Stimulated activated CD4-positive, alpha-beta T cell treated with anti-CD3 and anti-CD28 coated beads, Interleukin-4, amount 100 ng/mL, for 1 hour (primary cell): ENCODE data around the gene SECISBP2L.
"Not testable (repeated sequence)": the region's sequence is repeated elsewhere in the genome, so short reads cannot be mapped to it uniquely, and the experiment has no call there.

Experiments
- DNase-seq: peaks from one replicate; pipeline ENCODE4 v3.0.0-alpha.2; 2020

Gene SECISBP2L

DNA sequence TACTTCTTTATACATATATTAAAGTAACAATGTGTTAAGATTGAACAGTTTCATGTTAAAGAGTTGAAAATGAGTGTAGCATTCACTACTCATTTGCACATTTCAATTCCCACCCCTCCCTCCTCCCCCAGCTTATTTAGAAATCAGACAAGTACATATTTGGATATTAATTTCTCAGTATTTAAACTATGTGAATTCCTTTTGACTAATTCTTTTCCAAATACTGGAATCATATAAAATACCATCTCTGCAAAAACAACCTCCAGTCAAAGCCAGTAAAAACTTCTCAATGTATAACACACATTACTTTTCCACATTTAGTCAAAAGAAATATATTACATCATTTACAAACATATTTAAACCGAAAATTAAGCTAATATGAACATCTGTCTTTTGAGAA lies 57.1 kb downstream of the SECISBP2L start:
- no peak for DNase-seq

DNA sequence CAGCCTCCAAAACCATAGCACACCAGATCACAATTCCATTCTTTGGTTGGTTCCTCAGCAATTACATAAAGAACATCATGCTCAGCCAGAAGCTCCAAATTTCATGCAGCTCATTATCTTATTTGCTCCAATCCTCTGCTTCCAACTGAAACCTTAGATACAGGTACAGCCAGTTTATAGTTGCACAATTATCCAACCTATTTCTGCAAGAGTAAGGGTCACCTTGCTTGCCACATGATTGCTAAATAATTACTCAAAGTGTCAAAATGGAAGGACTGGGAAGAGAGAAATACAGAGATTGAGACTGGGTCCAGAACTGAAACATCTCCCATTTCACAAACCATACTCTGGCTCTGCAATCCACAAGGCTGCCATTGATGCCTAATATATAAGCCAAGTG lies 59.1 kb downstream of the SECISBP2L start:
- no peak for DNase-seq

DNA sequence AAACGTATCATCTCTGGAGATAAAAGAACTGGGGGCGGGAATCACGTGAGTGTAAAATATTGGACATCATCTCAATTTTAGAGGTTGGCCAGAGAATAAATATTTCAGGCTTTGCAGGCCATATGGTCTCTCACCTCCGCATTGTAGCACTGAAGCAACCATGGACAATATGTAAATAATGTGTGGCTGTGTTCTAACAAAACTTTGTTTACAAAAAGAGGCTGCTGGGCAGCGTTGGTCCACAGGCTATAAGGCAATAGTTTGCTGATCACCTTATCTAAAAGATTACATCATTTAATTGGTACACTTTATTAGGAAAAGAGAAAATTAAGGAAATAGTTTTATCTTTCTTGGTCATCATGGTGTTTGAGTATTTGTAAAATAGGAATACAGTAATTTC lies 60.0 kb downstream of the SECISBP2L start:
- DNase-seq = no peak

DNA sequence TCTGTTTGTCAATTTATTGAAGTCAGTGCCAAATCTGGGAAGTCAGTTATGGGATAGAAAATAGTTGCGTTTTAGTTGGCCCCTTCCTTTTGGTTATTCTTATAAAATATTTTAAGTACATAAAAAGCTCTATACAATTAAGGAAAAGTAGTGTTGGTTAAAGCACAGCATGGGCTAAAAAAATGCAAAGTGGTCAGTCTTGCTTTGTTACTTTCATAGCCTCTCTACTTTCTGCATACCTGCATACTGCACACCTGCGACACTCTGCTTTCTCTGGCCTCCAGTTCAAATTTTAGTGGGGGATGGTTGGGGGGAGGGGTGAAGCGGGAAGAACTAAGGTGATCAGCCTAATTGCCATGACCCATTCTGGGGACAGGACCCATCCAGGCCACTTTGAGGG lies 60.7 kb downstream of the SECISBP2L start:
- DNase-seq = no peak

DNA sequence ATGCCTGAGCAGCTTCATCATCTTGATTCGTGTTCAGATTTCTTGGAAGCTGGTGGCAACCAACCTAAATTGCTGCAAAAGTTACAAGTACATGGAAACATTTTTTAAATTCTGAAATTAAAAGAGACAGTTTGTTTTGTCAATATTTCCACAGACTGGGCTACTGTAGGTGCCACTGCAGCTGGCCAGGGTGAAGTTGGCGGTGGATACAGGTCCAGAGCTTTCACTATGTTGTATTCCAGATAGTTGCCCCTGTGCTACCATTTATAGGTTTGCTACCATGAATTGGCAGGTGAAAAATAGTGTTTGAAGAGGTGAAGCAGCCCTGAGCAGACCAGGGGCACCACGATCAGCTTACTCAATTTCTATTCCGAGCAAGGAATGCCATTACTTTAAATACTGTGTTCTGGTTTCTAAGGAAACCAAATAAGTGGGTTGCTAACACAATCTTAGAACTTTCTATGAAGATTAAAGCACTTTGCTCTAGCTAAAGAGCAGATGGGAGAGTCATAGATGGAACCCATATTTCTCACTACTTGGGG lies 61.4 kb downstream of the SECISBP2L start:
- no peak for DNase-seq

DNA sequence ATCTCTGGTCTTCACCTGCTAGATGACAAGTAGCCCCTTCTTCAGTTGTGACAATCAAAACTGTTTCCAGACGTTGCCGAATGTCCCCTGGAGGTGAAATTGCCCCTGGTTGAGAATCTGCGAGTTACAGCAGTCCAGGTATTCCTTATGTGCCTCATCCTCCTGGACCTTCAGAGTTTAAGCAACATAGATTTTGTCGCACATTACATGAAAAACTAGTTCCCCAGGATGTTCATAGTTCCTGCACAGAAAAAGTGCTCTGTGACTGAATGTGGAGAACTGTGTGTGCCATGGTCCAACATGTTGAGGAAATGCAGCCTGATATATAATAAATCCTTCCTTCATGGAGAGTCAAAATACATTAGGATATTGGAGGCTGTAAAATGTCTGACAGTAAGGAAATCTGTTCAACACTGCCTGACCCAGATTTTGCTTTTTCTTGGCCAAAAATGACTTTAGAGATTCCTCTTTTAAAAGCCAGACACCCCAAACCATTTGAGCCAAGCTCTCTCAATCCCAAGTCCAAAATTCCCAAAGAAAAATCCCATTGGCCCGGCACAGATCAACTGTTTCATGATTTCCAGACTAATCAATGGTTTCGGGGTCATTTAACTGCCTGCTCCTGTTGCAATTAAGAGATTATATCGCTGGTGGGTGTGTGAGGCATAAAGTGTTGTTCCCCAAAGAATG lies 62.1 kb downstream of the SECISBP2L start:
- no peak for DNase-seq

DNA sequence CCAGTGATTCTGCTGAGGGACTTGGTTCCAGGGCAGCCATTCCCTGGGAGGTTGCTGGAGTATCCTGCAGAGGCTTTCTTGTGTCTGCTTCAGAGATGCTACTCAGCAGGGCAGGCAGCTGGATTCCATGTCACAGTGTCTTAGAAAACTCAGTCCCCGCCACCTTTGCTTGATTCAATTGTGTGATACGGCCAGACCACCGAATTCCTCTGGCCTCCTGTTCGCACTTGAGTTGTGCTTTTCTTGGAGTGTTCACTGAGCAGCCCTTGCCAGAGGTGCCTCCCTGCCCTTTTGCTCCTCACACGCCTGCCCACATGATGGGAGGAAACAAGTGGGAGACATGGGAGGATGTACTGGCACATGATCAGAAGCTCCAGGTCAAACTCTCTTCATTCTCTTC lies 62.9 kb downstream of the SECISBP2L start:
- DNase-seq = no peak

DNA sequence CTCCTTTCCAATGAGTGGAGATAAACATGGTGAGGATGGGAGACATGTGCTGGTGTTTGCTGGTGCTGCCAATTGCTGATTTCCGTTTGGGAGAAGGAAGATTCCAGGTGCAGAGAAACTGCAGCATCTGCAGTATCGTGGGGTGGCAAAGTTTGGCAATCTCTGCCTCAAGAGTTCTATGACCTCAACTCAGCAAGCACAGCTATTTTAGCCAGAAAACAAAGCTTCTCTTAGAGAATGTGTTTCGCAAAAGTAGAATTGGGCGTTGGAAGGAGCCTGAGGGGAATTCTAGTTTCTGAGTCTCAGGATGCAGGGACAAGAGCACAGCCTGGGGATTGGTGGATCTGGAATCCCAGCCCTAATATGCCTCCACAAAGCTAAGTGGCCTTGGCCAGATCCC lies 64.3 kb downstream of the SECISBP2L start:
- DNase-seq = no peak

DNA sequence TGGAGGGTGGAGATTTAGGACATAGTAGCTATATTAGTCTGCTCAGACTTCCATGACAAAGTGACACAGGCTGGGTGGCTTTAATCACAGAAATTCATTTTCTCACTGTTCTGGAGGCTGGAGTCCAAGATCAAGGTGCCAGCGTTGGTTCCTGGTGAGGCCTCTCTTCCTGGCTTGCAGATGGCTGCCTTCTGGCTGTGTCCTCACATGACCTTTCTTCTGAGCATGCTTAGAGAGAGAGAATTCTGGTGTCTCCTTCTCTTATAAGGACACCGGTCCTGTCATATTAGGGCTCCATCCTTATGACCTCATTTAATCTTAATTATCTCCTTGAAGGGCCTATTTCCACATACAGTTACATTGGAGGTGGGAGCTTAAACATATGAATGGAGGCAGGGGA lies 67.6 kb downstream of the SECISBP2L start:
- no peak for DNase-seq

DNA sequence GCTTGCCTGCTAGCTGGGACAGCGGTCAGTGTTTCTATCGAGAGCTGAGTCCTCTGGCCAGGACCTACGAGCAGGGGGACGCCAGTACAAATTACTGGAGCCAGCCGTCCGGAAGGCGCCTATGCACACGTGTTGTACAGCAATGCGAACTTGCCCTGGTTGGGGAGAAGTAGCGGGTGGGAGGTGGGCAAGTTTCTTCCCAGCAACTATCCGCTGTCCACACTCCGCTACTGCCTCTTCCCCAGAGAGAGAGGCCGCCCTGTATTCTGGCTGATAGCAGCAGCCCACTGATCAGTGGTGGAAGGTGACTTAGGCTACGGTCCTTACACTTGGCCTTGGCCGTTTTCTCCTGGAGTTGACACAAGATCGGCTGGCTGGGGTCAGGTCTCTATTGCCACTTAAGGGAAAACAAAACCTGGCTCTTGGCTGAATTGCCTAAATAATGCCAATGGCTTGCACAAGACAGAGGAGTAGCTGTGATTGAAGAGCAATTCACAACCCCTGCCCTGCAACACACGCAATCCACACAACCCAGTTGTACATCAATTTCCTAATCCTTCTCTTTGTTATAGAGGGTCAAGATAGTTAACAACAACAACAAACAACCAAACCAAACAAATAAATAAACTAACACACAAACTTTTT lies 69.7 kb downstream of the SECISBP2L start:
- no peak for DNase-seq

DNA sequence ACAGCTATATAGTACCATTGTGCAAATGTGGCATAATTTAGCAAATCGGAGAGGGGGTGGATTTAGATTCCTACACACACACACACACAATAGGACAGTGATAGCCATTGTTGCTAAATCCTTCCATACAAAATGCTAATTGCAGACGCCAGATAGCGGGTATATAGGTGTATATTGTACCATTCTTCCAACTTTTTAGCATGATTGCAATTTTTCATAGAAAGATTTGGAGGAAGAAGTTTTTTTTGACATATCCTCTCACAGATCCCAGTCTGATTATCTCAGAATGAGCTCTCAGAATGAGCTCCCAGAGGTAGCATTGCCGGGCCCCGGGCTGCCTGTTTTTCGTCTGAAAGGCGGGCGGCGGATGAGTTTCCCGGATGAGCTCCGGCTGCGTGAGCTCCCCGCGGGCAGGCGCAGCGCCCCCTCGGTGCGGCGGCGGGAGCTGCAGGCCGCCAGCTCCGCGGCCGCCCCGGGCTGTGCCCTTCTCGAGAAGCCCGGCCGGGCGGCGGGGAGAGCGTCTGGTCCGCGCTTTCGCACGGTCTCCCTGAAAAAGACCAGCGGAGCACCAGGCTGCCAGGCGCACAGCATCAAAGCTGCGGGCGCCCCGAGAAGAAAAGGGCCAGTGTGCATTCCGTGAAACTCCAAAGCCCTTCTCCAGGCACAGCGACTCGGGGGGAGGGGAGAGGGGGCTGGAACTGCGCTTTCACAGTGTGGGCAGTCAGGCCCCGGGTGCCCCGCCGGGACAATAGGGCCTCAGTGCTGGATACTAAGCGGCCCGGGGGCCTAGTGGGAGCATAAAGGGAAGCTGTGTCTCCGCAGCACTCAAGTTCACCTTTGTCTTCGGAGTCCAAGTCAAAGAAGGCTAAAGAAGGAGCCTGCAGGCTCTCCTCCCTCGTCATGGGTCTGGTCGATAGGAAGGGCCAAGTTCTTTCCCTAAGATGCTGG lies 70.5 kb downstream of the SECISBP2L start:
- peak; percentile 77 for DNase-seq

DNA sequence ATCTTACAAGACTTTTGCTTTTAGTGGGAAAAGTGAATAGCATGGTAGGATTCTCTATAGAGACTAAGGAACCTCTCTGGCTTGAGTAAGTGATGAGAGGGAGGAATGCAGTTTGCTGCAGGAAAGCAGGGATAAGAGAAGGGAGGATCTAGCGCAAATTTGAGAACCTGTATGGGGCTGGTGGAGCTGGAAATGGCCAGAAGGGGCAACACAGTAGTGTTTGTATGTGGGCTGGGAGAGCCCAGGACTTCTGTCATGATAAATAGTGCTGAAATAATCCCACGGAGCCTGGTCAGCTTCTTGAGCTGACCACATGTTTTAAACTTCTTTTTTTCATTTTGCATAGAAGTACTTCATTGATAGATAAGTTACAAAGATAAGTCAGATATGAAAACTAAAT lies 71.4 kb downstream of the SECISBP2L start:
- DNase-seq = no peak

DNA sequence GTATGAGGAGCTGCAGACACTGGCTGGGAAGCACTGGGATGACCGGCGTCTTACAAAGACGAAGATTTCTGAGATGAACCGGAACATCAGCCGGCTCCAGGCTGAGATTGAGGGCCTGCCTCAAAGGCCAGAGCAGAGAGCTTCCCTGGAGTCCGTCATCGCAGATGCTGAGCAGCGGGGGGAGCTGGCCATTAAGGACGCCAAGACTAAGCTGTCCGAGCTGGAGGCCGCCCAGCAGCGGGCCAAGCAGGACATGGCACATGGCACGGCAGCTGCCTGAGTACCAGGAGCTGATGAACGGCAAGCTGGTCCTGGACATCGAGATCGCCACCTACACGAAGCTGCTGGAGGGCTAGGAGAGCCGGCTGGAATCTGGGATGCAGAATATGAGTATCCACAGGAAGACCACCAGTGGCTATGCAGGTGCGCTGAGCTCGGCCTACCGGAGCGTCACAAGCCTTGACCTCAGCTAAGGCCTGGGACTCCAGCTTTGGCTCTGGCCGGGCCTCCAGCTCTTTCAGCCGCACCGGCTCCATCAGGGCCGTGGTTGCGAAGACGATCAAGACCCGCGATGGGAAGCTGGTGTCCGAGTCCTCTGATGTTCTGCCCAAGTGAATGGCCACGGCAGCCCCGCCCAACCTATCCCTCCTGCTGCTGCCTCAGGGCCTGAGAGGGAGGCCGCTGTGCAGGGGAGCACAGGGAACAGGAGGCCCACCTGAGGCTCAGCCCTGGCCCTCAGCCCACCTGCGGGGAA lies 73.3 kb downstream of the SECISBP2L start:
- DNase-seq = no peak

DNA sequence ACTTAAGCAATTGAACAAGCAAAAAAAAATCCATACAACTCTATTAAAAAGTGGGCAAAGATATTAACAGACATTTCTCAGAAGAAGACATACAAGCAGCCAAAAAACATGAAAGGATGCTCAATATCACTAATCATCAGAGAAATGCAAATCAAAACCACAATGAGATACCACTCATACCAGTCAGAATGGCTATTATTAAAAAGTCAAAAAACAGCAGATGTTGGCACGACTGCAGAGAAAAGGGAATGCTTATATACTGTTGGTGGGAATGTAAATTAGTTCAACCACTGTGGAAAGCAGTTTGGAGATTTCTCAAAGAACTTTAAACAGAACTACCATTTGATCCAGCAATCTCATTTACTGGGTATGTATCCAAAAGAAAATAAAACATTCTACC lies 75.3 kb downstream of the SECISBP2L start:
- not testable (repeated sequence) for DNase-seq

DNA sequence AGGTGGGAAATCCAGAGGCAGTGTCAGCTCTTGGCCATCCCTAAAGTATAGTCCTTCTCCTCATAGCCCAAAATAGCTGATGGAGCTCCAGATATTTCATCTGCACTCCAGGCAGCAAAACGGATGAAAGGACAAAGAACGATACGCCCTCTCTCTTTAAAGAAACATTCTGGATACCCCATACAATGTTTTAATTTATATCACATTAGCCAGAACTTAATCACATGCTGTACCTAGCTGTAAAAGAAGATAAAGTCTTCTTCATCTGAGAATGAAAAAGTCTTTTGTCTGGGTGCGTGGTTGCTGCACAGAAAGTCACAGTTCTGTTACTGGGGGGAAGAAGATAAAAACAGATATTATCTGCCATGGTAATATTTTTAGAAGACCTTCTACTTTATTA lies 78.2 kb downstream of the SECISBP2L start:
- no peak for DNase-seq

DNA sequence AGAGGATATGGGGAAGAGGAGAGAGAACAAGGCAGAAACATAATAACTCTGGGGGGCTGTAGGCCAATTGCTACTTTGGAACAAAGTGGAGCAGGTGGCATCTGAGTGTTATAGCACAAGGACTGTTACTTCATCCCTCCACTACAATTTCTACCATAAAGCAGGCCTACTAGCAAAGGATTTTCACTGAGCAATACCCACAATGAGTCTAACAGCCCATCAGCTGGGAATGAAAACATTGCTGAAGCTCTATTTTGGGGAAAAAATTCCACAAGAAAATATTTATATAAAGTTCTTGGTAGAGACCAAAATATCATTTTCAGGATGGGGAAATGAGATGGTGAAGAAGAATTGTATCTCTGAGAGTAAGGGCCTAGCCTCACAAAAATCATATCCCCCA lies 78.9 kb downstream of the SECISBP2L start:
- DNase-seq = no peak

DNA sequence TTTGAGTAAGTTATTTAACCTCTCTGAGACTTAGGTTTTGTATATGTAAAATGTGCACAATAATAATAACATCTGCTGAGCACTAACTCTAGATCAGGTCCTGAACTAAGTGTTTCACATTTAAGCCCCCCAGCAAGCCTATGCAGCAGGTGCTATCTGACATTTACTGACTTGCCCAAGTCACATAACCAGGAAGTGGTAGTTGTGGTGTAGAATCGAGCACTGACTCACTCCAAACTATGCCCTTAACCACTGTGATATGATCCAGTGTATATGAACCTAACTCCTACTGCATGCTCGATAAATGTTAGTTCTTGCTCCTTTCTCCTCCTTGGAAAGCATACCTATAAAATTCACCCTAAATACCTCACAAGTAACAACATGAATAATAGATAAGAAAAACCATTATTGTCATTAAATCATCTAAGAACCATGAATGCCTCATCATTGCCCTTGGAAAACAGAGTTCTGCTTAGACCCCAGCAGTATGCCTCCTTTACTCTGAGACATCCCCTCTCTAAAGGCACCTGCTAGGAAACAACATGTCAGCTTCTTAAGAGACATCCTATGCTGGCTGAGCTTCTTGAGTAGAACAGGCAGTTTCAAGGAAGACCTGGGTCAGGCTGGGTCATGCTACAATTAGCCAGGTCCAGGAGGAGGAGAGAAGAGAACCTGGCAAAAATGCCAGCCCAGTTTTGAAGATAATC lies 79.5 kb downstream of the SECISBP2L start:
- DNase-seq = no peak

DNA sequence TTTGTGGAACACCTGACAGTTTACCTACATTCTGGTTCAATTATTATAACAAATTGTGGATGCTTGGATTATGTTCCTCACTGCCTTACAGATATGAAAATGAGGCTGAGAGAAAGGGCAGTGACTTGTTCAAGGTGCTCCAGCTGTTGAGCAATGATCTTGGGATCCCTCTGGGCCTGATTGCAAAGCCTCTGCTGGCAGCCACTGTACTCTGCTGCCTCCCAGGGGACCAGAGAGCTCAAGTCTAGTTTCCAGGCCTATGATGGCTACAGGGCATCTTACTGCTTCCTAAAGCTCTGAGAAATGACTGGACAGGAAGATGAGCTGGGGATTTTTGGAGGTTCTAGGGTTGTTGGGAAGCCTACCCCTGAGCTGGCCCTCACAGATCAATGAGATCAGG lies 80.3 kb downstream of the SECISBP2L start:
- DNase-seq = no peak

DNA sequence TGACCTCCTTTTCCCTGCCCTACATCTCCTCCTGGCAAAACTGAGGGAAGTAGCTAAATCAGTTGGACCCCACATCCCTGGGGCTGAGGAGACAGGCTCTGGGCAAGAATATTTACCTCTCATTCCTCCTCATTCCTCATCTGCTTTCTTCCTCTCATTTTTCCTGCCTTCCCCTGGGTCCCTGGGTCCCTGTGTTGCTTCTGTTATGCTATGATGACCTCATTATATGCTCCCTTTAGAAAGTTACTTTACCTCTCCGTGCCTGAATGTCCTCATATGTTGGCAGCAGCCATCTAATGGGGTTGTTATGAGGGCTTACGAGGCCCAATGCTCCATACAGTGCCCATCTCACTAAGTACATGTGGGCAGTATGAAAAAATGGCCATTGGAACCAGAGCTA lies 81.3 kb downstream of the SECISBP2L start:
- no peak for DNase-seq

DNA sequence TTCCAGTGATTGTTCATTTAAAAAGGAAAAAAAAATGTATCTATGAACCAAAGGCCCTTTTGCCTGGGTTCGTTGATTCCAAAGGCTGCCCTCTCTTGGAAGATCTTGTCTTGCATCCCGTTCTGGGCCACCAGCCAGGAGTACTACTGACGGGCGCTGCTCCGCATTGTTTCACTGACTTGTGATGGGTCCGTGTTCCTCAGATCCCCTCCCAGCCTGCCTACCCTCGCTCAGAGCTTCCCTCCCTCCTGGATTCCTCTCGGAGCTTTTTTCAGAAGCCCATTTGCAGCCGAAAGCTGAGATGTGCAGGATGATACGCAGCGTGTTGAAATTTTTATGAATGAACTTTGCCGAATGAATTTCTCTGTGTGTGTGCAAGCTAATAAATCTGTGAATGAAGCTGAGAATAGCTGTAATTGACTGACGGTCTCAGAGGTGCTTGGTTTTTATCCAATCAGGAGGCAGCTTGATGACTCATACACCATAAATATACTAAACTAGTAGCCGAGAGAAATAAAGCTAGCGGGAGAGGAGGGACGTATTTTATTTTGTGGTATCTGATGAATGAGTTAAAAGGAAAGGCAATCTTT lies 82.6 kb downstream of the SECISBP2L start, which contains the start of gene SHC4:
TSS of gene SHC4 (minus strand) at position 396 of the 590 bp plus-strand sequence. CDS start 904 bp downstream, outside the sequence.
- DNase-seq = no peak
